NT2/D1 (cell line): ENCODE measurements around the gene PRPF40A.
"Not testable (repeated sequence)": the region's sequence is repeated elsewhere in the genome, so short reads cannot be mapped to it uniquely, and the experiment has no call there.

Experiments
- DNase-seq: peaks from one replicate; pipeline ENCODE4 v3.0.0-alpha.2; 2011; ENCODE audit warnings: low read depth, low spot score
- H3K27me3 ChIP-seq: 2 replicates; pipeline ENCODE4 v1.6.0; 2011; ENCODE audit warnings: mild to moderate bottlenecking; ENCODE audit not compliant: insufficient read length, insufficient read depth
- H3K36me3 ChIP-seq: 2 replicates; pipeline ENCODE4 v1.6.1; 2011; ENCODE audit warnings: mild to moderate bottlenecking, low read length, mixed read lengths; ENCODE audit not compliant: insufficient read depth, insufficient read length
- H3K4me1 ChIP-seq: 2 replicates; pipeline ENCODE4 v1.5.1; 2011; ENCODE audit not compliant: insufficient read depth, insufficient read length
- H3K4me3 ChIP-seq: 2 replicates; pipeline ENCODE4 v1.5.1; 2011; ENCODE audit warnings: low read depth; ENCODE audit not compliant: insufficient read length
- H3K9ac ChIP-seq: 2 replicates; pipeline ENCODE4 v1.6.0; 2011; ENCODE audit warnings: low read depth; ENCODE audit not compliant: insufficient read length
- H3K9me3 ChIP-seq: 2 replicates; pipeline ENCODE4 v1.5.1; 2011; ENCODE audit warnings: mild to moderate bottlenecking, low read length; ENCODE audit not compliant: insufficient read depth
- SUZ12 ChIP-seq: IDR thresholded peaks from 2 replicates; pipeline ENCODE4 v1.6.1; 2011; ENCODE audit not compliant: insufficient read length, insufficient read depth; ENCODE audit errors: extremely low read depth
- YY1 ChIP-seq: IDR thresholded peaks from 2 replicates; pipeline ENCODE4 v1.6.1; 2011; ENCODE audit not compliant: insufficient read length, insufficient read depth
- ZNF274 ChIP-seq: IDR thresholded peaks from 2 replicates; pipeline ENCODE4 v1.6.1; 2011; ENCODE audit warnings: mild to moderate bottlenecking, low read depth, low read length

Gene PRPF40A

DNA sequence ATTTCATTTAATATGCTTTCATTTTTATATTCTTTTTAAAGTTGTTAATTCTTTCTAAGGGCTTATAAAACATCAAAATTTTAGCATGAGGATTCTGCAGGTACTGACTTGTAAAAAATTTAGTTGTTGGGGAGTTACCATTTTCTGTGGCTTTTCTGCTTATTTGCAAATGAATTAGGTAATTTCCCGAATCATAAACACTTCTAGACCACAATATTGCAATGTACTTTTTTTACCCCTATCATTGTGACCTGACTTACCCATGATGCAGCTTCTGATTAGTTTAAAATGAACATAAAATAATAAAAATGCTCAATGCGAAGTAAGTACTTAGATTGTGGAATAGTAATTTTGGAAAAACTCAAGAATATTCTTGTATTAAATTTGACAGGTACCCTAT lies 12.6 kb upstream of the PRPF40A start:
- no peak overlapping the region for H3K4me3 ChIP-seq
- H3K4me1 ChIP-seq, result no peaks in the 10 kb centered on the region
- no peak for DNase-seq
- no peaks in the 10 kb centered on the region for H3K27me3 ChIP-seq
- no peak overlapping the region for H3K9ac ChIP-seq
- H3K36me3 ChIP-seq, result peaks cover 26% of the 10 kb centered on the region
- TF ChIP-seq SUZ12, result no peak
- TF ChIP-seq ZNF274, result no peak
- TF ChIP-seq YY1, result no peak
- no peaks in the 10 kb centered on the region for H3K9me3 ChIP-seq

DNA sequence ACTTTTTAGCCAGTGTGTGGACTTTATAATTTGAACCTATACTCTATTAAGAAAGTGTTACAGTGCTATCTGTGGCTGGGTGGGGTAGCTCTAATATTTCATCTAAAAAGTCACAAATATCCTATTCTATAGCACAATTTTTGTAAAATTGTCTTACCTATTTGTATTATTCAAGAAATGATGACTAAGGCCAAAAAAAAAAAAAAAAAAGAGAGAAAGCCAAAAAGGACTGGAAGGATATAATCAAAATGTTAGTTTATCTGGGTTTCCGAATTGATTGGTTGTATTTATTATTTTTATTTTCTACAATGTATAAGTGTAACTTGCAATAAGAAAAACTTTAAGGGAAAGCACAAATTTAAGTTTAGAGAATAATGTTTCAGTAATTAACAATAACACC lies 6.7 kb upstream of the PRPF40A start:
- Histone ChIP-seq H3K9ac (no peak overlapping the region), H3K4me3 (no peak overlapping the region), H3K4me1 (no peaks in the 10 kb centered on the region), H3K27me3 (no peaks in the 10 kb centered on the region), H3K36me3 (peaks cover 62% of the 10 kb centered on the region), H3K9me3 (no peaks in the 10 kb centered on the region)
- TF ChIP-seq ZNF274 (no peak), SUZ12 (no peak), YY1 (no peak)
- DNase-seq, result no peak

DNA sequence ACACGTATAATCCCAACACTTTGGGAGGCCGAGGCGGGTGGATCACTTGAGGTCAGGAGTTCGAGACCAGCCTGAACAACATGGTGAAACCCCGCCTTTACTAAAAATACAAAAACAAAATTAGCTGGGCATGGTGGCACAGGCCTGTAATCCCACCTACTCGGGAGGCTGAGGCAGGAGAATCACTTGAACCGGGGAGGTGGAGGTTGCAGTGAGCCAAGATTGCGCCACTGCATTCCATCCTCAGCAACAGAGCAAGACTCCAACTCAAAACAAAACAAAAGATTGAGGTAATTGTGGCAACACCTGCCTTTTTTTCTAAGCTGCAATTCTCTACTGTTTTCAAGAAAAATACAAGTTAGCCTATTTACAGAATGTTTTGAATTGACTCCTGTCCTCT lies 5.4 kb upstream of the PRPF40A start:
- not testable (repeated sequence) for H3K27me3 ChIP-seq, H3K4me1 ChIP-seq, DNase-seq, H3K9me3 ChIP-seq, H3K4me3 ChIP-seq, H3K9ac ChIP-seq
- H3K36me3 ChIP-seq, result peaks cover 57% of the 10 kb centered on the region

DNA sequence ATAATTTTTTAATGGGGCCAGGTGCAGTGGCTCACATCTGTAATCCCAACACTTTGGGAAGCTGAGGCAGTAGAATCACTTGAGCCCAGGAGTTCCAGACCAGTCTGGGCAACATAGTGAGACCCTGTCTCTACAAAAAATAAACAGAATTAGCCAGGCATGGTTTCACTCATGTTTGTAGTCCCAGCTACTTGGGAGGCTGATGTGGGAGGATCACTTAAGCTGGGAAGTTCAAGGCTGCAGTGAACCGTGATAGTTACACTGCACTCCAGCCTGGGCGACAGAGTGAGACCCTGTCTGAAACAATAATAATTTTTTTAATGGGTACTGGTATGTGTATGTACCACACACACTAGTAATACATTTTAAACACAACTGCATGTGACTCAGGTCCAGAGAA lies 3.5 kb upstream of the PRPF40A start:
- Histone ChIP-seq H3K27me3 (no peaks in the 10 kb centered on the region), H3K9ac (no peak overlapping the region), H3K9me3 (no peaks in the 10 kb centered on the region), H3K4me1 (no peaks in the 10 kb centered on the region), H3K4me3 (peak overlapping the region; percentile 97), H3K36me3 (peaks cover 50% of the 10 kb centered on the region)
- DNase-seq, result no peak
- TF ChIP-seq SUZ12, result no peak
- no peak for TF ChIP-seq YY1
- TF ChIP-seq ZNF274, result no peak

DNA sequence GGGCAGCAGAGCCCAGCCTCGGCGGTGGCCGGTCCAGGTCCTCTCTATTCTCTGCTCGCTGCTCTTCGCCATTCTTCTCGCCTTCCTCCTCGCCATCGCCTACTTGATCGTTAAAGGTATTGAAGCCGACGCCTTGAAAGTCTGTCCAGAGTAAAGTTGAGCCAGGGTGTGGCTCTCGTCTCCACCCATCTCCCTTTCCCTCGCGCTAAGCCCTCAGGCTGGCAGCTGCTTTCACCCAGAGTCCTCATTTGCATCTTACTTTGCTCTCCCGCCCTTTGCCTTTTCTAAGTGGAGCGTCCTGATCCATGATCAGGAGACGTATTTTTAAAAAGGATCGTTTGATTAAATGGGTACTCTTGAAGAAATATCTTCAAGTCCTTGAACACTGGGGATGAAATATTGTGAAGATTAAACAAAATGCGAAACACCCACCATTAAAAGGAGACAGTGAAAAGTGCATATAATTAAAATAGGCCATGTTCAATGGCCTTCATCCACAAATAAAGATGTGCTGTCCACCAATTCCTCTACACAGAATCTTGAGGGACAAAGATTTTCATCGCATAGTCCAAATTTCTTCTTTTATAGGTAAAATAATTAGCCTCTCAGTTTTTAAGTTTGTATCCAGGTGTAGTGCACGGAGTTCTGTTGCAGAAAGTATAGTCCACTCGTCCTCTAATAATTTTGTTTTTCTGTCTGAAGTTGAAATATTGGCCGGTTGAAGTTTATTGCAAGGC lies 1.8 kb upstream of the PRPF40A start:
- TF ChIP-seq ZNF274 (no peak), YY1 (no peak), SUZ12 (no peak)
- Histone ChIP-seq H3K9me3 (no peaks in the 10 kb centered on the region), H3K4me1 (no peaks in the 10 kb centered on the region), H3K4me3 (peak overlapping the region; percentile 97), H3K36me3 (peaks cover 56% of the 10 kb centered on the region), H3K27me3 (no peaks in the 10 kb centered on the region), H3K9ac (peak overlapping the region; percentile 99)
- peak; percentile 47 for DNase-seq

DNA sequence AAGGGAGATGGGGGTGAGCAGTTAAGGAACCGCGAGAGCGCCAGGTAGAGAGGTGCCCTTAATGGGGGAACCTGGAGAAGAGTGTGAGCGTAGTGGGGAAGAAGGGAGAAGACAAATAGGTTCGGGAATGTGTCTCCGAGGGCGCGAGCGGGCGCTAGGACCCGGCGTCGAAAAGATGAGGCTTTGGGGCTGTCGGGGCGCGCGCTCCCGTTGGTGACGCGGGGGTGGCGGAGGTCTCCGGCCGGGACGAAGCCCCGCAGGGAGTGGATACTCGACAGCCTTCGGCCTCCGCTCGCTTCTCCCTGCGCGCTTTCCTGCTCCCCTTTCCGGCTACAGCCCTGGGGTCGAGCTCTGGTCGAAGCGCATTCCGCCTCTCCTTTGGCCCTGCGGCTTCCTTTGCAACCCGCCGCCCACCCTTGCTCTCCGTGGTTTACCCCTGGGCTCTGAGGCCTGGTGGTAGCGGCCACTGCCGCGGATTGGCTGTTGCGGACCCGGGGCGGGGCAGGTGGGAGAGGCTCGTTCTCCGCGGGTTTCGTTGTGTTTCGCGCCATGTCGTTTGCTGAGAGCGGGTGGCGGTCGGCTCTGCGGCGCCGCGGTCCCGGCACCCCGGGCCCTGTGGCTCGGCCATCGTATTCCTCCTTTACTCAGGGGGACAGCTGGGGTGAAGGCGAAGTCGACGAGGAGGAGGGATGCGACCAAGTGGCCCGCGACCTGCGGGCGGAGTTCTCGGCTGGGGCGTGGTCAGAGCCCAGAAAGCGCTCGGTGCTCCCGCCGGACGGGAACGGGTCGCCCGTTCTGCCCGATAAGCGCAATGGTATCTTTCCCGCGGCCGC lies 1.0 kb upstream of the PRPF40A start, which contains the start of gene ARL6IP6:
Gene ARL6IP6 (plus strand): TSS at position 545 of the 833 bp plus-strand sequence. CDS start 5 bp downstream, at position 550.
- peak within 1 kb of the TSS; percentile 99 for H3K9ac ChIP-seq
- peak within 1 kb of the TSS; percentile 97 for H3K4me3 ChIP-seq
- peak; percentile 89 for DNase-seq
- no peaks in the 10 kb centered on the region for H3K27me3 ChIP-seq
- TF ChIP-seq SUZ12 (no peak), ZNF274 (no peak), YY1 (no peak)
- H3K36me3 ChIP-seq, result peaks cover 58% of the 10 kb centered on the region
- H3K9me3 ChIP-seq, result no peaks in the 10 kb centered on the region
- no peaks in the 10 kb centered on the region for H3K4me1 ChIP-seq

DNA sequence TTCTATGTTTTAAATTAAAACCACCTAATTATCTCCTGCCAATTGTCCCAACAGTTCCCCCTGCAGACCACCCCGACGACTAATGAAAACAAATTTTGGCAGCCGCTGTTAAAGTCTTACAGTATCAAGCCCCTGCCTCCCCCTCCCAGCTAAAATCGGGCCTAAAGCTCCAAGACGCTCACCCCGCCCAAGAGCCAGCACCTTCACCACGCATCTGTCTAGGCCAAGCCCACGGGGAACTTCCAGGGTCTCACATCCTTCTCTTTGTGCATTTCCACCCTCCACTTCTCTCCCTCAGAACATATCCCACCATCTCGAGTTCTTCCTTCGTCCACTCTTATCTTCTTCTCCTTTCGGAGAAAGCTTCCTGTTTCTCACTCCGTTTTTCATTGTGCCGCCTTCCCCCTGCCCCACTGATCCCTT lies 445 bp downstream of the PRPF40A start:
- peak overlapping the region; percentile 99 for H3K9ac ChIP-seq
- H3K4me1 ChIP-seq, result no peaks in the 10 kb centered on the region
- peak; percentile 22 for DNase-seq
- peak overlapping the region; percentile 97 for H3K4me3 ChIP-seq
- TF ChIP-seq SUZ12, result no peak
- H3K9me3 ChIP-seq, result no peaks in the 10 kb centered on the region
- H3K27me3 ChIP-seq, result no peaks in the 10 kb centered on the region
- H3K36me3 ChIP-seq, result peaks cover 60% of the 10 kb centered on the region
